Esophagus muscularis mucosa (tissue), 3 donors: ENCODE data around the gene PAQR4.

Source experiments
- POLR2A ChIP-seq: fragments of 450-650 bp; IDR thresholded peaks from one replicate; pipeline ENCODE4 v1.6.1; 2017; ENCODE audit warnings: antibody characterized with exemption, moderate library complexity, mild to moderate bottlenecking, low read depth
- TF ChIP-seq, protein P1 (sequence below), 3 experiments: fragments of 200-600 bp in 2 of 3; fragments of 450-650 bp in 1 of 3; sonication (generic) in 2 of 3; IDR thresholded peaks; one replicate each; pipeline ENCODE4 v1.5.1; 2017 to 2019; ENCODE audit warnings: antibody characterized with exemption in 3 of 3, mild to moderate bottlenecking in 2 of 3, moderate library complexity in 1 of 3

- TF ChIP-seq POLR2A: no peak
- TF ChIP-seq, protein P1, sequence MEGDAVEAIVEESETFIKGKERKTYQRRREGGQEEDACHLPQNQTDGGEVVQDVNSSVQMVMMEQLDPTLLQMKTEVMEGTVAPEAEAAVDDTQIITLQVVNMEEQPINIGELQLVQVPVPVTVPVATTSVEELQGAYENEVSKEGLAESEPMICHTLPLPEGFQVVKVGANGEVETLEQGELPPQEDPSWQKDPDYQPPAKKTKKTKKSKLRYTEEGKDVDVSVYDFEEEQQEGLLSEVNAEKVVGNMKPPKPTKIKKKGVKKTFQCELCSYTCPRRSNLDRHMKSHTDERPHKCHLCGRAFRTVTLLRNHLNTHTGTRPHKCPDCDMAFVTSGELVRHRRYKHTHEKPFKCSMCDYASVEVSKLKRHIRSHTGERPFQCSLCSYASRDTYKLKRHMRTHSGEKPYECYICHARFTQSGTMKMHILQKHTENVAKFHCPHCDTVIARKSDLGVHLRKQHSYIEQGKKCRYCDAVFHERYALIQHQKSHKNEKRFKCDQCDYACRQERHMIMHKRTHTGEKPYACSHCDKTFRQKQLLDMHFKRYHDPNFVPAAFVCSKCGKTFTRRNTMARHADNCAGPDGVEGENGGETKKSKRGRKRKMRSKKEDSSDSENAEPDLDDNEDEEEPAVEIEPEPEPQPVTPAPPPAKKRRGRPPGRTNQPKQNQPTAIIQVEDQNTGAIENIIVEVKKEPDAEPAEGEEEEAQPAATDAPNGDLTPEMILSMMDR (IDR thresholded peaks at IDR 0.05): no peak
Observed at GRCh38 chr16:2956579-2956956, 12.6 kb upstream of the PAQR4 start.
